ENCODE results near the gene MSRB3. TPM values are rescaled to one million over a fixed set of nuclear protein-coding genes. Genes with fewer than 3 reads are reported as not detected.

Gene MSRB3
- total and polyA plus RNA-seq, 2 donors (not counting 3 experiments of a cell fraction or from before 2014, with no cell fraction given) = 20.0 to 59.3 TPM

DNA sequence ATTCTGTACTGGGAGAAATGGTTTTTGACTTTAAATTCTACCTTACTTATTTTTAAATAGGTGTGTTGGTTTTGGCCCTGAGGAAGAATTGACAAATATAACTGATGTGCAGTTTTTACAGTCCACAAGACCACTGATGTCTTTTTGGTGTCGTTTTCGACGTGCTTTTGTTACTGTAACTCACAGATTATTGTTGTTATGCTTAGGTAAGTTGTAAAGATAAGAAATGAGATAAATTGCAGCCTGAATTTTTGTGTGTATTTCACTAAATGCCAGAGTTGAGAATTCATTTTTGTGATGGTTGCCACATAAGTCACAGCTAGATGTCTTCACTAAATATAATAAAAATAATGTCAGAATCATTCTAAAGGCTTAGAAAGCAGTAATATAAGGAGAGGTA, 39.9 kb upstream of the MSRB3 start:
- ChIA-PET POLR2A (no interaction called here), CTCF (interaction anchor here (0.8 to 1.3 kb wide), 2 partner anchors 15 to 348 kb away, joined by 3 to 5 read pairs; no protein-coding TSS in a partner anchor)
- FAIRE-seq (no peak), DNase-seq (ENCODE audit: low read depth, low spot score) (no peak)
- no peaks in the 10 kb centered on the region for H4K20me1 ChIP-seq (replicated peaks; ENCODE audit: control insufficient read depth, extremely low read depth, insufficient read depth, low read length)
- no peaks in the 10 kb centered on the region for H3K9me1 ChIP-seq (replicated peaks; ENCODE audit: control insufficient read depth, extremely low read depth, insufficient read depth, low read length)
- no peaks in the 10 kb centered on the region for H3K4me1 ChIP-seq (ENCODE audit: control insufficient read depth, extremely low read depth, insufficient read depth, low read length)
- H3K9ac ChIP-seq (replicated peaks; ENCODE audit: extremely low read depth, insufficient read depth, low read length) = no peak overlapping the region
- no peaks in the 10 kb centered on the region for H3K79me2 ChIP-seq (ENCODE audit: control insufficient read depth, insufficient read depth, low read length)
- no peak overlapping the region for H3K27ac ChIP-seq (ENCODE audit: insufficient read depth, low read depth, low read length)
- intact Hi-C loops (cut with micrococcal nuclease) = no loop called here
- BruUV-seq (replicated peaks) = no TSS peak
- dilution Hi-C loops (cut with MboI; ENCODE audit: extremely low pct_ligation_motif_present, low sequenced_read_pairs) = no loop called here
- TF ChIP-seq, protein P1, sequence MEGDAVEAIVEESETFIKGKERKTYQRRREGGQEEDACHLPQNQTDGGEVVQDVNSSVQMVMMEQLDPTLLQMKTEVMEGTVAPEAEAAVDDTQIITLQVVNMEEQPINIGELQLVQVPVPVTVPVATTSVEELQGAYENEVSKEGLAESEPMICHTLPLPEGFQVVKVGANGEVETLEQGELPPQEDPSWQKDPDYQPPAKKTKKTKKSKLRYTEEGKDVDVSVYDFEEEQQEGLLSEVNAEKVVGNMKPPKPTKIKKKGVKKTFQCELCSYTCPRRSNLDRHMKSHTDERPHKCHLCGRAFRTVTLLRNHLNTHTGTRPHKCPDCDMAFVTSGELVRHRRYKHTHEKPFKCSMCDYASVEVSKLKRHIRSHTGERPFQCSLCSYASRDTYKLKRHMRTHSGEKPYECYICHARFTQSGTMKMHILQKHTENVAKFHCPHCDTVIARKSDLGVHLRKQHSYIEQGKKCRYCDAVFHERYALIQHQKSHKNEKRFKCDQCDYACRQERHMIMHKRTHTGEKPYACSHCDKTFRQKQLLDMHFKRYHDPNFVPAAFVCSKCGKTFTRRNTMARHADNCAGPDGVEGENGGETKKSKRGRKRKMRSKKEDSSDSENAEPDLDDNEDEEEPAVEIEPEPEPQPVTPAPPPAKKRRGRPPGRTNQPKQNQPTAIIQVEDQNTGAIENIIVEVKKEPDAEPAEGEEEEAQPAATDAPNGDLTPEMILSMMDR (IDR thresholded peaks at IDR 0.05; ENCODE audit: extremely low read depth in 1 of 2, insufficient read depth in 1 of 2, low read depth in 1 of 2, low read length in 2 of 2) = no peak
- TF ChIP-seq POLR2A (IDR thresholded peaks at IDR 0.05; ENCODE audit: low read depth, low read length) (no peak), GATA2 (IDR thresholded peaks at IDR 0.05; ENCODE audit: insufficient read depth, insufficient read length, low read depth, low read length) (no peak), POLR2AphosphoS5 (IDR thresholded peaks at IDR 0.05; ENCODE audit: insufficient read depth, low read depth, low read length) (no peak), EZH2 (IDR thresholded peaks at IDR 0.05; ENCODE audit: borderline replicate concordance, low read depth, low read length, severe bottlenecking) (no peak), MYC (IDR thresholded peaks at IDR 0.05; ENCODE audit: low read depth, low read length) (no peak), FOS (IDR thresholded peaks at IDR 0.05; ENCODE audit: borderline replicate concordance, insufficient read depth, low read length) (no peak), JUN (IDR thresholded peaks at IDR 0.05; ENCODE audit: borderline replicate concordance, insufficient read depth, insufficient read length, low read depth) (no peak)
- TF ChIP-seq, protein P2, sequence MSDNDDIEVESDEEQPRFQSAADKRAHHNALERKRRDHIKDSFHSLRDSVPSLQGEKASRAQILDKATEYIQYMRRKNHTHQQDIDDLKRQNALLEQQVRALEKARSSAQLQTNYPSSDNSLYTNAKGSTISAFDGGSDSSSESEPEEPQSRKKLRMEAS (IDR thresholded peaks at IDR 0.05; ENCODE audit: insufficient read depth, insufficient read length) = no peak
- H3K4me3 ChIP-seq (replicated peaks in 1 of 3; ENCODE audit: insufficient read depth in 1 of 3, low read depth in 1 of 3, low read length in 3 of 3) = no peak overlapping the region
- no peak overlapping the region for H3K4me2 ChIP-seq (ENCODE audit: insufficient read depth, low read length)
- no peak overlapping the region for H2AFZ ChIP-seq (ENCODE audit: low read depth, low read length)
- no peaks in the 10 kb centered on the region for H3K9me3 ChIP-seq (replicated peaks; ENCODE audit: control insufficient read depth, insufficient read depth, low read length)
- H3K36me3 ChIP-seq (ENCODE audit: control insufficient read depth in 2 of 2, extremely low read depth in 1 of 2, insufficient read depth in 2 of 2, low read length in 2 of 2) = no peaks in the 10 kb centered on the region
- no peaks in the 10 kb centered on the region for H3K27me3 ChIP-seq (ENCODE audit: control insufficient read depth in 2 of 2, insufficient read depth in 2 of 2, low read length in 2 of 2)
